IMR-90 (cell line): ENCODE results near the gene MYO3B. TPM values are rescaled to one million over a fixed set of nuclear protein-coding genes. Genes with fewer than 3 reads are reported as not detected.

ENCODE experiments used
- ATAC-seq: fragments of 200-7000 bp; cut with Tn5 transposase; 2 replicates; pipeline ENCODE4 v1.9.1; 2020; ENCODE audit warnings: low read depth, mild to moderate bottlenecking, moderate library complexity
- BruUV-seq: library from RNA; stranded (reverse); fragments of 400-500 nt; replicated peaks from 2 replicates; lab custom pipeline; 2021; lab: Mats Ljungman, UMichigan
- CTCF ChIA-PET: fragments of 300-600 bp; formaldehyde crosslinking; extraction: SDS; loops from one replicate; lab custom pipeline; 2021; ENCODE audit warnings: antibody characterized with exemption; lab: Yijun Ruan, JAX
- POLR2A ChIA-PET: fragments of 300-600 bp; sonication (Branson Sonifier 250); formaldehyde crosslinking; loops from one replicate; lab custom pipeline; 2022; ENCODE audit warnings: antibody characterized with exemption; ENCODE audit not compliant: unreplicated experiment; lab: Charles Lee
- DNase-seq: peaks from one replicate; pipeline ENCODE4 v3.0.0; 2013
- H2AFZ ChIP-seq: replicated peaks from 2 replicates; pipeline ENCODE3; 2013; ENCODE audit warnings: low read length, mild to moderate bottlenecking; ENCODE audit not compliant: poor library complexity
- H2AK5ac ChIP-seq: 2 replicates; pipeline ENCODE4 v1.6.1; 2013; ENCODE audit warnings: low read depth, low read length, inconsistent platforms
- H2AK9ac ChIP-seq: replicated peaks from 2 replicates; pipeline ENCODE3; 2013; ENCODE audit warnings: mild to moderate bottlenecking, low read depth, low read length, moderate library complexity; ENCODE audit not compliant: poor library complexity
- H2BK120ac ChIP-seq: 2 replicates; pipeline ENCODE4 v1.6.1; 2013; ENCODE audit warnings: low read depth, low read length, inconsistent platforms
- H2BK15ac ChIP-seq: 3 replicates; pipeline ENCODE4 v1.6.1; 2013; ENCODE audit warnings: low read depth, low read length, inconsistent platforms
- H2BK20ac ChIP-seq: 2 replicates; pipeline ENCODE4 v1.6.1; 2013; ENCODE audit warnings: low read depth, mild to moderate bottlenecking, inconsistent platforms, low read length, moderate library complexity
- H2BK5ac ChIP-seq: 2 replicates; pipeline ENCODE4 v1.6.1; 2013; ENCODE audit warnings: mild to moderate bottlenecking, low read depth, low read length, inconsistent platforms; ENCODE audit not compliant: poor library complexity, severe bottlenecking
- H3K14ac ChIP-seq: replicated peaks from 2 replicates; pipeline ENCODE4 v1.6.1; 2013; ENCODE audit warnings: low read depth, low read length, inconsistent platforms
- H3K18ac ChIP-seq: 2 replicates; pipeline ENCODE4 v1.6.1; 2013; ENCODE audit warnings: low read depth, low read length, control low read depth
- H3K23ac ChIP-seq: 2 replicates; pipeline ENCODE4 v1.6.1; 2013; ENCODE audit warnings: low read depth, low read length, inconsistent platforms
- H3K27ac ChIP-seq: 2 replicates; pipeline ENCODE4 v1.5.1; 2013; ENCODE audit warnings: mild to moderate bottlenecking, control low read depth, low read length; ENCODE audit not compliant: insufficient read depth
- H3K27me3 ChIP-seq: 2 replicates; pipeline ENCODE4 v1.6.1; 2013; ENCODE audit warnings: low read length; ENCODE audit not compliant: control insufficient read depth, insufficient read depth
- H3K36me3 ChIP-seq: 2 replicates; pipeline ENCODE4 v1.6.1; 2013; ENCODE audit warnings: low read length, mixed read lengths; ENCODE audit not compliant: control insufficient read depth, insufficient read depth
- H3K4ac ChIP-seq: 2 replicates; pipeline ENCODE4 v1.6.1; 2013; ENCODE audit warnings: low read depth, low read length, inconsistent platforms
- H3K4me1 ChIP-seq: 2 replicates; pipeline ENCODE4 v1.6.1; 2013; ENCODE audit warnings: low read length, mixed read lengths; ENCODE audit not compliant: control insufficient read depth, insufficient read depth
- H3K4me2 ChIP-seq: 2 replicates; pipeline ENCODE4 v1.6.1; 2013; ENCODE audit warnings: low read depth, mild to moderate bottlenecking, control low read depth, low read length, moderate library complexity
- H3K4me3 ChIP-seq: 2 replicates; pipeline ENCODE4 v1.5.1; 2013; ENCODE audit warnings: low read depth, mild to moderate bottlenecking, control low read depth, low read length, moderate library complexity; ENCODE audit not compliant: insufficient read depth
- H3K56ac ChIP-seq: 2 replicates; pipeline ENCODE4 v1.6.1; 2013; ENCODE audit warnings: low read length, inconsistent platforms; ENCODE audit not compliant: insufficient read depth; ENCODE audit errors: extremely low read depth
- H3K79me1 ChIP-seq, 2 experiments: 2 replicates each; pipeline ENCODE4 v1.6.1; 2013; ENCODE audit warnings: low read length in 2 of 2, inconsistent platforms in 1 of 2, low read depth in 1 of 2
- H3K9ac ChIP-seq: 2 replicates; pipeline ENCODE4 v1.6.1; 2013; ENCODE audit warnings: low read depth, low read length, control low read depth
- H3K9me1 ChIP-seq: 2 replicates; pipeline ENCODE4 v1.6.1; 2013; ENCODE audit warnings: low read length, inconsistent platforms; ENCODE audit not compliant: insufficient read depth
- H3K9me3 ChIP-seq: 2 replicates; pipeline ENCODE4 v1.6.1; 2013; ENCODE audit warnings: low read length; ENCODE audit not compliant: control insufficient read depth, insufficient read depth
- H4K20me1 ChIP-seq: 2 replicates; pipeline ENCODE4 v1.6.1; 2013; ENCODE audit warnings: low read length, inconsistent platforms; ENCODE audit not compliant: insufficient read depth
- H4K5ac ChIP-seq: 2 replicates; pipeline ENCODE4 v1.6.1; 2013; ENCODE audit warnings: mild to moderate bottlenecking, low read depth, low read length, control low read depth
- H4K8ac ChIP-seq, 2 experiments: 2 replicates each; pipeline ENCODE4 v1.6.1; 2013; ENCODE audit warnings: low read depth in 2 of 2, low read length in 2 of 2, control low read depth in 1 of 2, inconsistent platforms in 1 of 2
- H4K91ac ChIP-seq: 2 replicates; pipeline ENCODE4 v1.6.1; 2013; ENCODE audit warnings: low read depth, low read length, inconsistent platforms; ENCODE audit not compliant: insufficient read depth
- CEBPB ChIP-seq: IDR thresholded peaks from 2 replicates; pipeline ENCODE4 v1.6.1; 2012; ENCODE audit warnings: low read depth, low read length, improper control_type of control experiment
- CHD1 ChIP-seq: IDR thresholded peaks from 2 replicates; pipeline ENCODE4 v1.6.1; 2012; ENCODE audit warnings: low read depth, low read length, improper control_type of control experiment
- CTCF ChIP-seq: conservative IDR thresholded peaks from 2 replicates; pipeline ENCODE4 v1.5.1; 2012; ENCODE audit warnings: mild to moderate bottlenecking, low read depth, low read length, improper control_type of control experiment
- ELK1 ChIP-seq: fragments of 150-350 bp; IDR thresholded peaks from 2 replicates; pipeline ENCODE4 v1.6.1; 2016; ENCODE audit warnings: low read depth, mild to moderate bottlenecking, low read length, moderate library complexity, borderline replicate concordance
- FOS ChIP-seq: fragments of 150-350 bp; IDR thresholded peaks from 2 replicates; pipeline ENCODE4 v1.6.1; 2016; ENCODE audit warnings: low read depth, low read length
- MAZ ChIP-seq: IDR thresholded peaks from 2 replicates; pipeline ENCODE4 v1.6.1; 2012; ENCODE audit warnings: low read depth, mild to moderate bottlenecking, low read length, improper control_type of control experiment, moderate library complexity, borderline replicate concordance
- MXI1 ChIP-seq: IDR thresholded peaks from 2 replicates; pipeline ENCODE4 v1.6.1; 2012; ENCODE audit warnings: low read depth, mild to moderate bottlenecking, low read length, moderate library complexity, borderline replicate concordance
- NFE2L2 ChIP-seq: fragments of 150-350 bp; IDR thresholded peaks from 2 replicates; pipeline ENCODE4 v1.6.1; 2016; ENCODE audit warnings: low read depth, mild to moderate bottlenecking, low read length
- RCOR1 ChIP-seq: IDR thresholded peaks from 2 replicates; pipeline ENCODE4 v1.6.1; 2012; ENCODE audit warnings: mild to moderate bottlenecking, low read length, improper control_type of control experiment; ENCODE audit not compliant: insufficient replicate concordance
- RFX5 ChIP-seq: IDR thresholded peaks from 2 replicates; pipeline ENCODE4 v1.8.0; 2012; ENCODE audit warnings: low read depth, mild to moderate bottlenecking, low read length, moderate library complexity
- SMC3 ChIP-seq: fragments of 150-350 bp; IDR thresholded peaks from 2 replicates; pipeline ENCODE4 v1.6.1; 2016; ENCODE audit warnings: low read depth, mild to moderate bottlenecking, antibody characterized with exemption, low read length, moderate library complexity
- WGBS, 2 experiments: methylation state at CpG; one replicate each; pipeline versions ENCODE4 v1.1.5 to v1.1.7; 2013; ENCODE audit warnings: missing lambda C conversion rate in 2 of 2; ENCODE audit not compliant: insufficient read length in 1 of 2; ENCODE audit errors: extremely low coverage in 2 of 2; 5-methylcytosine and 5-hydroxymethylcytosine counted together
- dilution Hi-C: fragments of 300-500 bp; cut with HindIII; formaldehyde crosslinking; loops from one replicate; pipeline ENCODE4 v1.14.3; 2018; ENCODE audit warnings: low sequenced_read_pairs; ENCODE audit not compliant: unreplicated experiment
- in situ Hi-C: fragments of 300-500 bp; cut with MboI; formaldehyde crosslinking; loops from 3 replicates; pipeline ENCODE4 v1.14.3; 2019; ENCODE audit warnings: low sequenced_read_pairs, inconsistent platforms, mixed read lengths
- intact Hi-C: fragments of 100-400 bp; cut with micrococcal nuclease; formaldehyde crosslinking; loops from 2 replicates; pipeline ENCODE4 v1.10.0; 2022
- polyA plus RNA-seq, 3 experiments: library from polyadenylated mRNA; depleted of rRNA; stranded (reverse); fragments of >200 nt; gene quantifications; 2 replicates each; pipeline ENCODE4 v1.2.3, GENCODE V29; 2012; ENCODE audit warnings: low replicate concordance in 1 of 3
- total RNA-seq: library from RNA; depleted of rRNA; stranded (reverse); fragments of >200 nt; gene quantifications from 2 replicates; pipeline ENCODE4 v1.2.3, GENCODE V29; 2012

MYO3B gene
- total and polyA plus RNA-seq, 2 of the 4 experiments (the other 2 are of a cell fraction), result 0.02 TPM; not detected in 1

GRCh38 chr2:170696948-170697347, 519.0 kb downstream of the MYO3B start:
- Histone ChIP-seq H3K27me3 (no peaks in the 10 kb centered on the region), H2AK9ac (no peak overlapping the region), H3K14ac (no peak overlapping the region), H2AFZ (no peak overlapping the region), H3K18ac (no peak overlapping the region), H3K79me1 (no peaks in the 10 kb centered on the region), H3K36me3 (no peaks in the 10 kb centered on the region), H2AK5ac (no peak overlapping the region), H4K91ac (no peak overlapping the region), H4K20me1 (no peaks in the 10 kb centered on the region), H3K4ac (no peak overlapping the region), H2BK20ac (no peak overlapping the region), H4K5ac (no peak overlapping the region), H3K4me3 (no peak overlapping the region), H2BK120ac (no peak overlapping the region), H2BK15ac (no peak overlapping the region), H4K8ac (no peak overlapping the region), H2BK5ac (no peak overlapping the region), H3K56ac (no peak overlapping the region), H3K9me3 (no peaks in the 10 kb centered on the region), H3K9ac (no peak overlapping the region), H3K4me2 (no peak overlapping the region), H3K27ac (no peak overlapping the region), H3K9me1 (no peaks in the 10 kb centered on the region), H3K4me1 (no peaks in the 10 kb centered on the region), H3K23ac (no peak overlapping the region)
- WGBS, 2 experiments, result no CpG with 5 or more reads among the region's 3 CpGs
- CTCF ChIA-PET, result no interaction called here
- DNase-seq, result no peak
- intact Hi-C loops (no loop called here), dilution Hi-C loops (no loop called here), in situ Hi-C loops (no loop called here)
- no peak for ATAC-seq
- BruUV-seq, result no TSS peak
- POLR2A ChIA-PET, result no interaction called here
- no peak for TF ChIP-seq CEBPB
- no peak for TF ChIP-seq RFX5
- no peak for TF ChIP-seq MXI1
- TF ChIP-seq MAZ, result no peak
- TF ChIP-seq ELK1, result no peak
- no peak for TF ChIP-seq CTCF
- no peak for TF ChIP-seq RCOR1
- TF ChIP-seq CHD1, result no peak
- TF ChIP-seq FOS, result no peak
- TF ChIP-seq SMC3, result no peak
- no peak for TF ChIP-seq NFE2L2
